ENCODE data around the gene NRIP1.

DNA sequence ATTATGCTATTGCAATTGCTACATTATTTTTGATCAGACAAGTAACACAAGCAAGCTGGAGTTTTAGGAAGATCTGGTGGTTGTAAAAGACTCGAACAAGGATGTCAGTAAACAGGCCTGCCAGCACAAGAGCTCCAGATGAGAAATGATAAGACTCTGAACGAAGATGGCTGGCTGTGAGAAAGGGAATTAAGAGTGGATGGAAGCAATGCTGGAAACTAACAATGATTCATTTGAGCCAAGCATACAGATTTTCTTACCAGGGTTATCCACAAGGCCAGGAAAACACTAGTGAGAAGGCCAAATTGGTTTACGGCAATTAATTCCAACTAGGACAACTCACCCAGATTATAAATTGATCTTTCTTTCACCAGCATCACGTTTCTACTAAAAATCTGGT lies 54.2 kb downstream of the NRIP1 start:
- TF ChIP-seq, protein P1, sequence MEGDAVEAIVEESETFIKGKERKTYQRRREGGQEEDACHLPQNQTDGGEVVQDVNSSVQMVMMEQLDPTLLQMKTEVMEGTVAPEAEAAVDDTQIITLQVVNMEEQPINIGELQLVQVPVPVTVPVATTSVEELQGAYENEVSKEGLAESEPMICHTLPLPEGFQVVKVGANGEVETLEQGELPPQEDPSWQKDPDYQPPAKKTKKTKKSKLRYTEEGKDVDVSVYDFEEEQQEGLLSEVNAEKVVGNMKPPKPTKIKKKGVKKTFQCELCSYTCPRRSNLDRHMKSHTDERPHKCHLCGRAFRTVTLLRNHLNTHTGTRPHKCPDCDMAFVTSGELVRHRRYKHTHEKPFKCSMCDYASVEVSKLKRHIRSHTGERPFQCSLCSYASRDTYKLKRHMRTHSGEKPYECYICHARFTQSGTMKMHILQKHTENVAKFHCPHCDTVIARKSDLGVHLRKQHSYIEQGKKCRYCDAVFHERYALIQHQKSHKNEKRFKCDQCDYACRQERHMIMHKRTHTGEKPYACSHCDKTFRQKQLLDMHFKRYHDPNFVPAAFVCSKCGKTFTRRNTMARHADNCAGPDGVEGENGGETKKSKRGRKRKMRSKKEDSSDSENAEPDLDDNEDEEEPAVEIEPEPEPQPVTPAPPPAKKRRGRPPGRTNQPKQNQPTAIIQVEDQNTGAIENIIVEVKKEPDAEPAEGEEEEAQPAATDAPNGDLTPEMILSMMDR (IDR thresholded peaks at IDR 0.05), result no peak
- no peak for TF ChIP-seq POLR2A (IDR thresholded peaks at IDR 0.05)
